HFFc6 (cell line): ENCODE measurements around the gene F10. TPM values are rescaled to one million over a fixed set of nuclear protein-coding genes. Genes with fewer than 3 reads are reported as not detected.

Source experiments
- DNase-seq: peaks from one replicate; pipeline ENCODE4 v3.0.0-alpha.2; 2018
- H3K27ac Mint-ChIP-seq: 2 replicates; pipeline ENCODE4 v1.8.0; 2020; ENCODE audit warnings: mild to moderate bottlenecking, mixed read lengths
- H3K27me3 Mint-ChIP-seq: 2 replicates; pipeline ENCODE4 v1.8.0; 2021; ENCODE audit warnings: mild to moderate bottlenecking, moderate library complexity, mixed read lengths; ENCODE audit not compliant: insufficient read depth
- H3K36me3 Mint-ChIP-seq: 2 replicates; pipeline ENCODE4 v1.8.0; 2021; ENCODE audit warnings: low read depth, mixed read lengths
- H3K4me1 Mint-ChIP-seq: 2 replicates; pipeline ENCODE4 v1.8.0; 2020; ENCODE audit warnings: low read depth, mixed read lengths
- H3K4me3 Mint-ChIP-seq: 2 replicates; pipeline ENCODE4 v1.8.0; 2020; ENCODE audit warnings: mild to moderate bottlenecking, moderate library complexity, mixed read lengths
- H3K9me3 Mint-ChIP-seq: 2 replicates; pipeline ENCODE4 v1.8.0; 2020; ENCODE audit warnings: mild to moderate bottlenecking, mixed read lengths
- total RNA-seq, 6 experiments: library from RNA; stranded (reverse); fragmentation: NEBNext Ultra II Directional; extraction: Animal tissue kit (Norgen Biotek cat#: 25700); gene quantifications; 2 replicates in 1 of 6; 3 replicates in 5 of 6; pipeline ENCODE4 v1.2.3, GENCODE V29; 2021
- TF ChIP-seq, protein P1 (sequence below): fragments of 200-600 bp; sonication (generic); IDR thresholded peaks from 2 replicates; pipeline ENCODE4 v1.5.0; 2021; ENCODE audit warnings: antibody characterized with exemption, mild to moderate bottlenecking

The F10 gene
- total RNA-seq, 6 experiments from 2014 or later: 10.2 to 21.3 (median 10.8) TPM

- DNase-seq: no peak
- Mint-ChIP-seq H3K27ac (no peak overlapping the region), H3K27me3 (peaks cover 35% of the 10 kb centered on the region), H3K4me3 (no peak overlapping the region), H3K9me3 (no peaks in the 10 kb centered on the region), H3K4me1 (no peaks in the 10 kb centered on the region), H3K36me3 (no peaks in the 10 kb centered on the region)
- TF ChIP-seq, protein P1, sequence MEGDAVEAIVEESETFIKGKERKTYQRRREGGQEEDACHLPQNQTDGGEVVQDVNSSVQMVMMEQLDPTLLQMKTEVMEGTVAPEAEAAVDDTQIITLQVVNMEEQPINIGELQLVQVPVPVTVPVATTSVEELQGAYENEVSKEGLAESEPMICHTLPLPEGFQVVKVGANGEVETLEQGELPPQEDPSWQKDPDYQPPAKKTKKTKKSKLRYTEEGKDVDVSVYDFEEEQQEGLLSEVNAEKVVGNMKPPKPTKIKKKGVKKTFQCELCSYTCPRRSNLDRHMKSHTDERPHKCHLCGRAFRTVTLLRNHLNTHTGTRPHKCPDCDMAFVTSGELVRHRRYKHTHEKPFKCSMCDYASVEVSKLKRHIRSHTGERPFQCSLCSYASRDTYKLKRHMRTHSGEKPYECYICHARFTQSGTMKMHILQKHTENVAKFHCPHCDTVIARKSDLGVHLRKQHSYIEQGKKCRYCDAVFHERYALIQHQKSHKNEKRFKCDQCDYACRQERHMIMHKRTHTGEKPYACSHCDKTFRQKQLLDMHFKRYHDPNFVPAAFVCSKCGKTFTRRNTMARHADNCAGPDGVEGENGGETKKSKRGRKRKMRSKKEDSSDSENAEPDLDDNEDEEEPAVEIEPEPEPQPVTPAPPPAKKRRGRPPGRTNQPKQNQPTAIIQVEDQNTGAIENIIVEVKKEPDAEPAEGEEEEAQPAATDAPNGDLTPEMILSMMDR: no peak
Observed at GRCh38 chr13:113087923-113088690, 34.5 kb upstream of the F10 start.

- no peak overlapping the region for H3K27ac Mint-ChIP-seq
Observed at GRCh38 chr13:113088691-113089020, 33.9 kb upstream of the F10 start.

GRCh38 chr13:113089693-113090414 lies 32.7 kb upstream of the F10 start:
- TF ChIP-seq, protein P1: no peak
- no peak for DNase-seq
- no peak overlapping the region for H3K27ac Mint-ChIP-seq
- no peaks in the 10 kb centered on the region for H3K36me3 Mint-ChIP-seq
- no peaks in the 10 kb centered on the region for H3K9me3 Mint-ChIP-seq
- H3K4me1 Mint-ChIP-seq: no peaks in the 10 kb centered on the region
- H3K4me3 Mint-ChIP-seq: no peak overlapping the region
- peaks cover 33% of the 10 kb centered on the region for H3K27me3 Mint-ChIP-seq

More at GRCh38 chr13:113088691-113089020, 33.9 kb upstream of the F10 start:
- peaks cover 33% of the 10 kb centered on the region for H3K27me3 Mint-ChIP-seq
- H3K36me3 Mint-ChIP-seq: no peaks in the 10 kb centered on the region
- TF ChIP-seq, protein P1: no peak
- no peaks in the 10 kb centered on the region for H3K4me1 Mint-ChIP-seq
- no peaks in the 10 kb centered on the region for H3K9me3 Mint-ChIP-seq
- no peak overlapping the region for H3K4me3 Mint-ChIP-seq
- DNase-seq: no peak

DNA sequence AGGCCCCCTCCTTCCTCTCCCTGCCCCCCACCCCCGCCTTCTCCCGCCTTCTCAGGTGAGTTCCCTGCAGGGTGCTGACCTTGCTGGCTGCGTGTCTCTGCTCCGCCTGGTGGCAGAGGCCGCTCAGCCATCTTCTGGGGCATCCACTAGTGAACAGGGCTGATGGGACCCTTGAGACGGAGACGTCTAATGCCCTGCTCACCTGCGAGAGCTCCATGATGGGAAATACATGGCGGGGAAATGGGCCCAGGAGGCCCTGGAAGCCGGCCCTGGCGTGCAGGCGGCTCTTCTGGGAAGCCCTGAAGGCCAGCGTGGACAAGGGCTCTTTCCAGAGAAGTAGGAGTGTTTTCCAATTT lies 32.2 kb upstream of the F10 start:
- Mint-ChIP-seq H3K27me3 (peaks cover 33% of the 10 kb centered on the region), H3K4me1 (no peaks in the 10 kb centered on the region), H3K27ac (no peak overlapping the region), H3K4me3 (no peak overlapping the region), H3K9me3 (no peaks in the 10 kb centered on the region), H3K36me3 (no peaks in the 10 kb centered on the region)
- TF ChIP-seq, protein P1: no peak
- DNase-seq: no peak

- H3K9me3 Mint-ChIP-seq: no peaks in the 10 kb centered on the region
- no peaks in the 10 kb centered on the region for H3K4me1 Mint-ChIP-seq
- H3K36me3 Mint-ChIP-seq: no peaks in the 10 kb centered on the region
- TF ChIP-seq, protein P1: no peak
- H3K27ac Mint-ChIP-seq: no peak overlapping the region
- no peak for DNase-seq
- peaks cover 34% of the 10 kb centered on the region for H3K27me3 Mint-ChIP-seq
- no peak overlapping the region for H3K4me3 Mint-ChIP-seq
Observed at GRCh38 chr13:113090806-113091205, 31.8 kb upstream of the F10 start.
